SK-N-SH (cell line): ENCODE results near the gene GFPT1. TPM values are rescaled to one million over a fixed set of nuclear protein-coding genes. Genes with fewer than 3 reads are reported as not detected.

Experiments
- CTCF ChIA-PET: fragments of 300-600, 350-600 bp; formaldehyde crosslinking; extraction: SDS; loops from one replicate; lab custom pipeline; 2021; lab: Yijun Ruan, JAX
- POLR2A ChIA-PET: fragments of 350-600 bp; sonication (Branson Sonifier 250); formaldehyde crosslinking; extraction: SDS; loops from one replicate; lab custom pipeline; 2020; ENCODE audit warnings: antibody characterized with exemption, inconsistent platforms; lab: Yijun Ruan, JAX
- DNase-seq: peaks from one replicate; pipeline ENCODE4 v3.0.0; 2012
- H2AFZ ChIP-seq: fragments of 200-600 bp; sonication (generic); 2 replicates; pipeline ENCODE4 v1.8.1; 2016; ENCODE audit warnings: antibody characterized with exemption, mild to moderate bottlenecking, low read depth
- H3F3A ChIP-seq: fragments of 200-600 bp; sonication (generic); replicated peaks from 2 replicates; pipeline ENCODE3; 2016; ENCODE audit warnings: antibody characterized with exemption, mild to moderate bottlenecking; ENCODE audit not compliant: insufficient read depth
- H3K27ac ChIP-seq, 2 experiments: fragments of 200-500 bp in 1 of 2; fragments of 200-600 bp in 1 of 2; sonication (Bioruptor generic) in 1 of 2; sonication (generic), shearing (Covaris generic) in 1 of 2; 2 replicates each; pipeline versions ENCODE4 v1.5.1 to v1.6.1; 2014 to 2016; ENCODE audit warnings: low read depth in 2 of 2, inconsistent platforms in 1 of 2, low read length in 1 of 2, mild to moderate bottlenecking in 1 of 2, mixed read lengths in 1 of 2
- H3K27me3 ChIP-seq: fragments of 200-600 bp; sonication (generic), shearing (Covaris generic); 2 replicates; pipeline ENCODE4 v1.6.1; 2016; ENCODE audit warnings: mixed run types; ENCODE audit not compliant: insufficient read depth
- H3K36me3 ChIP-seq, 2 experiments: fragments of 200-500 bp in 1 of 2; fragments of 200-600 bp in 1 of 2; sonication (Bioruptor generic) in 1 of 2; sonication (generic) in 1 of 2; replicated peaks in 1 of 2; 2 replicates each; pipeline versions ENCODE3 to v1.5.1; 2014 to 2016; ENCODE audit warnings: low read length in 1 of 2, mild to moderate bottlenecking in 1 of 2; ENCODE audit not compliant: insufficient read depth in 2 of 2, control insufficient read depth in 1 of 2
- H3K4me1 ChIP-seq, 2 experiments: fragments of 200-500 bp in 1 of 2; fragments of 200-600 bp in 1 of 2; sonication (Bioruptor generic) in 1 of 2; sonication (generic), shearing (Covaris generic) in 1 of 2; 2 replicates each; pipeline versions ENCODE4 v1.5.1 to v1.6.1; 2014 to 2016; ENCODE audit warnings: low read depth in 1 of 2, low read length in 1 of 2, mixed run types in 1 of 2; ENCODE audit not compliant: insufficient read depth in 2 of 2, control insufficient read depth in 1 of 2
- H3K4me2 ChIP-seq: fragments of 200-600 bp; sonication (generic), shearing (Covaris generic); 2 replicates; pipeline ENCODE4 v1.6.1; 2017; ENCODE audit warnings: mixed run types
- H3K4me3 ChIP-seq, 2 experiments: fragments of 200-500 bp in 1 of 2; fragments of 200-600 bp in 1 of 2; sonication (Bioruptor generic) in 1 of 2; sonication (generic), shearing (Covaris generic) in 1 of 2; 2 replicates each; pipeline versions ENCODE4 v1.5.1 to v1.8.1; 2014 to 2016; ENCODE audit warnings: low read depth in 2 of 2, inconsistent platforms in 1 of 2, low read length in 1 of 2, mild to moderate bottlenecking in 1 of 2, mixed read lengths in 1 of 2, moderate library complexity in 1 of 2
- H3K79me2 ChIP-seq: fragments of 200-600 bp; sonication (generic); 2 replicates; pipeline ENCODE4 v1.8.1; 2017; ENCODE audit warnings: mild to moderate bottlenecking; ENCODE audit not compliant: insufficient read depth
- H3K9ac ChIP-seq: fragments of 200-600 bp; sonication (generic); 2 replicates; pipeline ENCODE4 v1.6.1; 2017; ENCODE audit warnings: mixed run types
- H3K9me2 ChIP-seq: fragments of 200-600 bp; sonication (generic); 2 replicates; pipeline ENCODE4 v1.6.1; 2017; ENCODE audit warnings: mixed run types
- H3K9me3 ChIP-seq: fragments of 200-600 bp; sonication (generic); 2 replicates; pipeline ENCODE4 v1.6.1; 2017; ENCODE audit warnings: mixed run types, mild to moderate bottlenecking, moderate library complexity
- H4K20me1 ChIP-seq: fragments of 200-600 bp; sonication (generic); 2 replicates; pipeline ENCODE4 v1.6.1; 2017; ENCODE audit warnings: mild to moderate bottlenecking, mixed run types; ENCODE audit not compliant: insufficient read depth
- CHD2 ChIP-seq: fragments of 150-350 bp; IDR thresholded peaks from 2 replicates; pipeline ENCODE4 v1.6.1; 2018; ENCODE audit warnings: low read length; ENCODE audit not compliant: partially characterized antibody
- ELF1 ChIP-seq: IDR thresholded peaks from 2 replicates; pipeline ENCODE4 v1.4.0; 2012
- EP300 ChIP-seq, 2 experiments: IDR thresholded peaks; 2 replicates each; pipeline versions ENCODE4 v1.4.0 to v1.6.1; 2012; ENCODE audit warnings: borderline replicate concordance in 1 of 2, low read depth in 1 of 2, low read length in 1 of 2
- FOSL2 ChIP-seq: IDR thresholded peaks from 2 replicates; pipeline ENCODE4 v1.4.0; 2012; ENCODE audit warnings: low read depth, mild to moderate bottlenecking, moderate library complexity, borderline replicate concordance
- FOXM1 ChIP-seq: IDR thresholded peaks from 2 replicates; pipeline ENCODE4 v1.4.0; 2012; ENCODE audit warnings: low read depth, mild to moderate bottlenecking
- GABPA ChIP-seq: IDR thresholded peaks from 2 replicates; pipeline ENCODE4 v1.4.0; 2012; ENCODE audit warnings: low read depth, mild to moderate bottlenecking
- JUND ChIP-seq: IDR thresholded peaks from 2 replicates; pipeline ENCODE4 v1.4.0; 2012
- MXI1 ChIP-seq: IDR thresholded peaks from 2 replicates; pipeline ENCODE4 v1.6.1; 2012; ENCODE audit warnings: mild to moderate bottlenecking, low read depth, low read length, improper control_type of control experiment
- NFIC ChIP-seq: IDR thresholded peaks from 2 replicates; pipeline ENCODE4 v1.4.0; 2012; ENCODE audit warnings: borderline replicate concordance
- NRF1 ChIP-seq: IDR thresholded peaks from 2 replicates; pipeline ENCODE4 v1.6.1; 2012; ENCODE audit warnings: low read depth, mild to moderate bottlenecking, low read length
- POLR2AphosphoS5 ChIP-seq: IDR thresholded peaks from 2 replicates; pipeline ENCODE4 v1.6.1; 2012; ENCODE audit warnings: low read depth, low read length
- RCOR1 ChIP-seq: fragments of 150-350 bp; IDR thresholded peaks from 2 replicates; pipeline ENCODE4 v1.6.1; 2017; ENCODE audit warnings: antibody characterized with exemption, low read length
- RFX5 ChIP-seq: IDR thresholded peaks from 2 replicates; pipeline ENCODE4 v1.6.1; 2012; ENCODE audit warnings: mild to moderate bottlenecking, improper control_type of control experiment, low read length
- SIN3A ChIP-seq: IDR thresholded peaks from 2 replicates; pipeline ENCODE4 v1.6.1; 2012; ENCODE audit warnings: low read depth, mild to moderate bottlenecking, low read length, moderate library complexity, borderline replicate concordance
- SMC3 ChIP-seq: IDR thresholded peaks from 2 replicates; pipeline ENCODE4 v1.6.1; 2012; ENCODE audit warnings: low read depth, low read length, improper control_type of control experiment
- TAF1 ChIP-seq: IDR thresholded peaks from 2 replicates; pipeline ENCODE4 v1.6.1; 2012; ENCODE audit warnings: low read depth, mild to moderate bottlenecking, low read length, moderate library complexity, borderline replicate concordance
- TCF12 ChIP-seq: IDR thresholded peaks from 2 replicates; pipeline ENCODE4 v1.4.0; 2012
- TEAD4 ChIP-seq: IDR thresholded peaks from 2 replicates; pipeline ENCODE4 v1.4.0; 2012; ENCODE audit warnings: mild to moderate bottlenecking, borderline replicate concordance; ENCODE audit not compliant: insufficient read depth
- WGBS: methylation state at CpG from one replicate; pipeline ENCODE4 v1.1.6; 2017; ENCODE audit warnings: low lambda C conversion rate; 5-methylcytosine and 5-hydroxymethylcytosine counted together
- polyA plus RNA-seq, 3 experiments: library from polyadenylated mRNA; depleted of rRNA; stranded (reverse); fragments of >200 nt; gene quantifications; 2 replicates each; pipeline ENCODE4 v1.2.3, GENCODE V29; 2012
- TF ChIP-seq, protein P1 (sequence below): fragments of 150-350 bp; IDR thresholded peaks from 2 replicates; pipeline ENCODE4 v1.6.1; 2017; ENCODE audit warnings: antibody characterized with exemption, low read length, low read depth, borderline replicate concordance
- TF ChIP-seq, protein P2 (sequence below): IDR thresholded peaks from 2 replicates; pipeline ENCODE4; 2012
- TF ChIP-seq, protein P3 (sequence below): fragments of 200-600 bp; sonication (generic); IDR thresholded peaks from 2 replicates; pipeline ENCODE4 v1.6.1; 2017; ENCODE audit warnings: antibody characterized with exemption, mild to moderate bottlenecking, moderate library complexity
- TF ChIP-seq, protein P4 (sequence below): IDR thresholded peaks from 2 replicates; pipeline ENCODE4 v1.4.0; 2012; ENCODE audit warnings: low read depth
- TF ChIP-seq, protein P5 (sequence below): IDR thresholded peaks from 2 replicates; pipeline ENCODE4 v1.4.0; 2012; ENCODE audit warnings: low read depth, borderline replicate concordance

Gene GFPT1
- polyA plus RNA-seq (2012; rRNA removed) = 6.0 and 6.8 TPM in 2 replicates
- polyA plus RNA-seq (2012; cell fraction: cytosol; rRNA removed) = 9.1 and 9.2 TPM in 2 replicates
- polyA plus RNA-seq (2012; cell fraction: nucleus; rRNA removed) = 4.0 and 7.6 TPM in 2 replicates

DNA sequence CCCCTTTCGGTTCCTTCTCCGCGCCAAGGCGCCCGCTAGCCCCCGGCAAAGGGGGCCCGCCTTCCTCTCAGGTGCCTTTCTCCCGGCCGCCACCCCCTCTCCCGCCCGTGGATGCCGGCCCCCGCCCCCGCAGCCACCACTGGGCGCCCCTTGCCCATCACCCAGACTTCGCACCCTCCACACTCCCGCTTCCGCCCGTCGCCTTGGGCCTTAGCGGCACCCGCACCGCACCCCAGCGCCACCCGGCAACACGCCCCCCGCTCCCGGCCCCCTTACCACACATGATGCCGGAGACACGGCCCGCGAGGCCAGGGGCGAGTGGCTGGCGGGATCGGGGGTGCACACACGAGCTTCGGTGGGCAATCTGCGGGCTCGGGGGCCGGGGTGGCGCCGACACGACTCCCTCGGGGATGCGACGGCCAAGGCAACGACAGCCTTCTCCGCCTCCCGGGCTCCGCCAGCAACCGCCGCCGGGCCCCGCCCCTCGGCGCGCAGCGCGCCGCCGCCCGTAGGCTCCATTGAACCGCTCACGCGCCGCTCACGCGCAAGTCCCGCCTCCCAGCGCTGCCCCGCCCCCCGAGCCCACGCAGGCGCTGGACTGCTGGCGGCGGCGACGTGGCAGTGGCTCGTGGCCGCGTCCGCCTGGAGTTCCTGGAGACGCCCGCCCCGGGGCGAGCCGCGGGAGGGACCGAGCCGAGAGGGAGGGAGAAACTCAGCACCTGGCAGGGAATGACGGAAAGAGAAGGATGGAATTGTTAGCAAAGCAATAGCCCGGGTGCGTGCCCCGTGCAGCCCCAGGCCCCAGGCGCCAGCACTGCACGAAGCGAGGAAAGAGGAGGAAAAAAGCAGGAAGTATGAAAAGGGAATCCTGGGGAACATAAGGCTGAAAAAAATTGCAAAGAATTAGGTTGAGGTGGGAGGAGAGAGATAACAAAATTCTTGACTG lies at the start of gene GFPT1:
Gene GFPT1, minus strand, starts transcription at position 439 of the 946 bp plus-strand sequence. Its CDS starts 156 bp downstream, at position 283.
- H3K9me2 ChIP-seq = no peaks in the 10 kb centered on the region
- peak within 1 kb of the TSS; percentile 87 for H3K4me2 ChIP-seq
- H3K9me3 ChIP-seq = no peaks in the 10 kb centered on the region
- peak within 1 kb of the TSS; percentile 77 to 92 for H3K4me3 ChIP-seq
- H4K20me1 ChIP-seq = peaks cover 25% of the 10 kb centered on the region
- H3K79me2 ChIP-seq = peaks cover 53% of the 10 kb centered on the region
- peak within 1 kb of the TSS; percentile 79 to 90 for H3K27ac ChIP-seq
- peaks cover 12% of the 10 kb centered on the region for H3F3A ChIP-seq
- CTCF ChIA-PET = interaction anchor here (0.5 to 4.5 kb wide), 3 partner anchors 11 to 924 kb away, joined by 3 to 36 read pairs (median 6); partner anchors contain the start of gene NFU1
- H3K9ac ChIP-seq = peak within 1 kb of the TSS; percentile 92
- POLR2A ChIA-PET = interaction anchor here (0.5 to 1.7 kb wide), 2 partner anchors 36 to 50 kb away, joined by 3 to 6 read pairs; partner anchors contain the start of gene NFU1
- H3K27me3 ChIP-seq = no peaks in the 10 kb centered on the region
- peaks cover 6 to 8% of the 10 kb centered on the region in 2 experiments for H3K36me3 ChIP-seq
- TF ChIP-seq MXI1 = peak; percentile 71
- no peak; the same call in 1 of the 2 replicates for TF ChIP-seq RFX5
- TF ChIP-seq CHD2 = no peak
- TF ChIP-seq EP300 (IDR thresholded peaks at IDR 0.05; ENCODE audit: borderline replicate concordance in 1 of 2, low read depth in 1 of 2, low read length in 1 of 2) = 0 out of 4 replicates have a peak, but pooled peaks of 1 of the 2 experiments have one; percentile 15
- TF ChIP-seq NFIC = no peak
- TF ChIP-seq, protein P1, sequence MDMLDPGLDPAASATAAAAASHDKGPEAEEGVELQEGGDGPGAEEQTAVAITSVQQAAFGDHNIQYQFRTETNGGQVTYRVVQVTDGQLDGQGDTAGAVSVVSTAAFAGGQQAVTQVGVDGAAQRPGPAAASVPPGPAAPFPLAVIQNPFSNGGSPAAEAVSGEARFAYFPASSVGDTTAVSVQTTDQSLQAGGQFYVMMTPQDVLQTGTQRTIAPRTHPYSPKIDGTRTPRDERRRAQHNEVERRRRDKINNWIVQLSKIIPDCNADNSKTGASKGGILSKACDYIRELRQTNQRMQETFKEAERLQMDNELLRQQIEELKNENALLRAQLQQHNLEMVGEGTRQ = no peak
- TF ChIP-seq FOSL2 = no peak
- TF ChIP-seq, protein P2, sequence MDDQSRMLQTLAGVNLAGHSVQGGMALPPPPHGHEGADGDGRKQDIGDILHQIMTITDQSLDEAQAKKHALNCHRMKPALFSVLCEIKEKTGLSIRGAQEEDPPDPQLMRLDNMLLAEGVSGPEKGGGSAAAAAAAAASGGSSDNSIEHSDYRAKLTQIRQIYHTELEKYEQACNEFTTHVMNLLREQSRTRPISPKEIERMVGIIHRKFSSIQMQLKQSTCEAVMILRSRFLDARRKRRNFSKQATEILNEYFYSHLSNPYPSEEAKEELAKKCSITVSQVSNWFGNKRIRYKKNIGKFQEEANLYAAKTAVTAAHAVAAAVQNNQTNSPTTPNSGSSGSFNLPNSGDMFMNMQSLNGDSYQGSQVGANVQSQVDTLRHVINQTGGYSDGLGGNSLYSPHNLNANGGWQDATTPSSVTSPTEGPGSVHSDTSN = peak; percentile 98
- no peak for TF ChIP-seq RCOR1
- TF ChIP-seq, protein P3, sequence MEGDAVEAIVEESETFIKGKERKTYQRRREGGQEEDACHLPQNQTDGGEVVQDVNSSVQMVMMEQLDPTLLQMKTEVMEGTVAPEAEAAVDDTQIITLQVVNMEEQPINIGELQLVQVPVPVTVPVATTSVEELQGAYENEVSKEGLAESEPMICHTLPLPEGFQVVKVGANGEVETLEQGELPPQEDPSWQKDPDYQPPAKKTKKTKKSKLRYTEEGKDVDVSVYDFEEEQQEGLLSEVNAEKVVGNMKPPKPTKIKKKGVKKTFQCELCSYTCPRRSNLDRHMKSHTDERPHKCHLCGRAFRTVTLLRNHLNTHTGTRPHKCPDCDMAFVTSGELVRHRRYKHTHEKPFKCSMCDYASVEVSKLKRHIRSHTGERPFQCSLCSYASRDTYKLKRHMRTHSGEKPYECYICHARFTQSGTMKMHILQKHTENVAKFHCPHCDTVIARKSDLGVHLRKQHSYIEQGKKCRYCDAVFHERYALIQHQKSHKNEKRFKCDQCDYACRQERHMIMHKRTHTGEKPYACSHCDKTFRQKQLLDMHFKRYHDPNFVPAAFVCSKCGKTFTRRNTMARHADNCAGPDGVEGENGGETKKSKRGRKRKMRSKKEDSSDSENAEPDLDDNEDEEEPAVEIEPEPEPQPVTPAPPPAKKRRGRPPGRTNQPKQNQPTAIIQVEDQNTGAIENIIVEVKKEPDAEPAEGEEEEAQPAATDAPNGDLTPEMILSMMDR = no peak
- TF ChIP-seq JUND = no peak
- TF ChIP-seq SIN3A = no peak; the same call in 1 of the 2 replicates
- peak; percentile 89 for TF ChIP-seq NRF1
- TF ChIP-seq SMC3 = no peak
- 0 out of 2 replicates have a peak, but pooled peaks have one; percentile 71 for TF ChIP-seq POLR2AphosphoS5
- TF ChIP-seq, protein P4, sequence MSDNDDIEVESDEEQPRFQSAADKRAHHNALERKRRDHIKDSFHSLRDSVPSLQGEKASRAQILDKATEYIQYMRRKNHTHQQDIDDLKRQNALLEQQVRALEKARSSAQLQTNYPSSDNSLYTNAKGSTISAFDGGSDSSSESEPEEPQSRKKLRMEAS = peak; percentile 39
- TF ChIP-seq TAF1 = peak; percentile 54
- TF ChIP-seq FOXM1 = no peak
- TF ChIP-seq, protein P5, sequence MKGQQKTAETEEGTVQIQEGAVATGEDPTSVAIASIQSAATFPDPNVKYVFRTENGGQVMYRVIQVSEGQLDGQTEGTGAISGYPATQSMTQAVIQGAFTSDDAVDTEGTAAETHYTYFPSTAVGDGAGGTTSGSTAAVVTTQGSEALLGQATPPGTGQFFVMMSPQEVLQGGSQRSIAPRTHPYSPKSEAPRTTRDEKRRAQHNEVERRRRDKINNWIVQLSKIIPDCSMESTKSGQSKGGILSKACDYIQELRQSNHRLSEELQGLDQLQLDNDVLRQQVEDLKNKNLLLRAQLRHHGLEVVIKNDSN = no peak
- 0 out of 2 replicates have a peak, but pooled peaks have one; percentile 9 for TF ChIP-seq GABPA
- no peak for TF ChIP-seq TCF12
- TF ChIP-seq ELF1 = peak; percentile 22; the same call in 1 of the 2 replicates
- no peak for TF ChIP-seq TEAD4
- peak; percentile 97 for DNase-seq
- WGBS = 2% methylated on average over 16 of the region's 97 CpGs
- peak within 1 kb of the TSS; percentile 85 for H2AFZ ChIP-seq
- peaks cover 6 to 19% of the 10 kb centered on the region in 2 experiments; a peak in 3 of 4 replicates for H3K4me1 ChIP-seq
